ENCODE measurements around the gene KAT7. TPM values are rescaled to one million over a fixed set of nuclear protein-coding genes. Genes with fewer than 3 reads are reported as not detected.

KAT7 gene
- polyA plus RNA-seq, 1 of the 3 experiments (the other 2 are of a cell fraction): 20.2 TPM

DNA sequence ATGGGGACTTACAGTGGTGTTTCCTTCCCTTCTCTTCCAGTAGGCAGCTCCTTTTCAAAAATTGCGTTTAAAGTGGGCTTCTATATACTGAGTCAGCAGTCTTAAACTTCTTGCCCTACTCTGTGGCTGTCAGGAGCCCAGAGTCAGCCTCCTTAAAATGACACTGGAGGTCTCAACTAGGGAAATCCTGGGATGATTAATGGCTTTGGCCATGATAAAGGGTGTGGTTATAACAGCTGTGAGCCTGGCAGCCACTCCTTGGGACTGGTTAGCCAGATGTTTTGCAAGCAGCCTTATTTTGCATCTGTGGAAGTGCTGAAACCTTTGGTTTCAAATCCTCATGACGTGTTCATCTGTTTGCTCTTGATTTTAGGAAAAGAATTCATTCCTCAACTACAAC is 34.3 kb downstream of the KAT7 start:
- H3K4me3 ChIP-seq (ENCODE audit: low read depth in 2 of 2, low read length in 1 of 2): no peak overlapping the region
- TF ChIP-seq SMC3 (IDR thresholded peaks at IDR 0.05; ENCODE audit: low read depth, low read length): no peak
- no peak for TF ChIP-seq MXI1 (IDR thresholded peaks at IDR 0.05; ENCODE audit: low read depth, low read length)
- TF ChIP-seq CHD2 (IDR thresholded peaks at IDR 0.05; ENCODE audit: low read length, partially characterized antibody): no peak
- TF ChIP-seq, protein P1, sequence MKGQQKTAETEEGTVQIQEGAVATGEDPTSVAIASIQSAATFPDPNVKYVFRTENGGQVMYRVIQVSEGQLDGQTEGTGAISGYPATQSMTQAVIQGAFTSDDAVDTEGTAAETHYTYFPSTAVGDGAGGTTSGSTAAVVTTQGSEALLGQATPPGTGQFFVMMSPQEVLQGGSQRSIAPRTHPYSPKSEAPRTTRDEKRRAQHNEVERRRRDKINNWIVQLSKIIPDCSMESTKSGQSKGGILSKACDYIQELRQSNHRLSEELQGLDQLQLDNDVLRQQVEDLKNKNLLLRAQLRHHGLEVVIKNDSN (IDR thresholded peaks at IDR 0.05; ENCODE audit: borderline replicate concordance, low read depth): no peak
- TF ChIP-seq, protein P2, sequence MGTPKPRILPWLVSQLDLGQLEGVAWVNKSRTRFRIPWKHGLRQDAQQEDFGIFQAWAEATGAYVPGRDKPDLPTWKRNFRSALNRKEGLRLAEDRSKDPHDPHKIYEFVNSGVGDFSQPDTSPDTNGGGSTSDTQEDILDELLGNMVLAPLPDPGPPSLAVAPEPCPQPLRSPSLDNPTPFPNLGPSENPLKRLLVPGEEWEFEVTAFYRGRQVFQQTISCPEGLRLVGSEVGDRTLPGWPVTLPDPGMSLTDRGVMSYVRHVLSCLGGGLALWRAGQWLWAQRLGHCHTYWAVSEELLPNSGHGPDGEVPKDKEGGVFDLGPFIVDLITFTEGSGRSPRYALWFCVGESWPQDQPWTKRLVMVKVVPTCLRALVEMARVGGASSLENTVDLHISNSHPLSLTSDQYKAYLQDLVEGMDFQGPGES (IDR thresholded peaks at IDR 0.05; ENCODE audit: low read depth, low read length): no peak
- TF ChIP-seq ELF1 (IDR thresholded peaks at IDR 0.05): no peak
- TF ChIP-seq RXRA (IDR thresholded peaks at IDR 0.05; ENCODE audit: borderline replicate concordance, low read depth): no peak
- TF ChIP-seq, protein P3, sequence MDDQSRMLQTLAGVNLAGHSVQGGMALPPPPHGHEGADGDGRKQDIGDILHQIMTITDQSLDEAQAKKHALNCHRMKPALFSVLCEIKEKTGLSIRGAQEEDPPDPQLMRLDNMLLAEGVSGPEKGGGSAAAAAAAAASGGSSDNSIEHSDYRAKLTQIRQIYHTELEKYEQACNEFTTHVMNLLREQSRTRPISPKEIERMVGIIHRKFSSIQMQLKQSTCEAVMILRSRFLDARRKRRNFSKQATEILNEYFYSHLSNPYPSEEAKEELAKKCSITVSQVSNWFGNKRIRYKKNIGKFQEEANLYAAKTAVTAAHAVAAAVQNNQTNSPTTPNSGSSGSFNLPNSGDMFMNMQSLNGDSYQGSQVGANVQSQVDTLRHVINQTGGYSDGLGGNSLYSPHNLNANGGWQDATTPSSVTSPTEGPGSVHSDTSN (IDR thresholded peaks at IDR 0.05): no peak
- TF ChIP-seq FOSL2 (IDR thresholded peaks at IDR 0.05; ENCODE audit: borderline replicate concordance, low read depth): no peak
- TF ChIP-seq, protein P4, sequence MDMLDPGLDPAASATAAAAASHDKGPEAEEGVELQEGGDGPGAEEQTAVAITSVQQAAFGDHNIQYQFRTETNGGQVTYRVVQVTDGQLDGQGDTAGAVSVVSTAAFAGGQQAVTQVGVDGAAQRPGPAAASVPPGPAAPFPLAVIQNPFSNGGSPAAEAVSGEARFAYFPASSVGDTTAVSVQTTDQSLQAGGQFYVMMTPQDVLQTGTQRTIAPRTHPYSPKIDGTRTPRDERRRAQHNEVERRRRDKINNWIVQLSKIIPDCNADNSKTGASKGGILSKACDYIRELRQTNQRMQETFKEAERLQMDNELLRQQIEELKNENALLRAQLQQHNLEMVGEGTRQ (IDR thresholded peaks at IDR 0.05; ENCODE audit: borderline replicate concordance, low read depth, low read length): no peak
- TF ChIP-seq, protein P5, sequence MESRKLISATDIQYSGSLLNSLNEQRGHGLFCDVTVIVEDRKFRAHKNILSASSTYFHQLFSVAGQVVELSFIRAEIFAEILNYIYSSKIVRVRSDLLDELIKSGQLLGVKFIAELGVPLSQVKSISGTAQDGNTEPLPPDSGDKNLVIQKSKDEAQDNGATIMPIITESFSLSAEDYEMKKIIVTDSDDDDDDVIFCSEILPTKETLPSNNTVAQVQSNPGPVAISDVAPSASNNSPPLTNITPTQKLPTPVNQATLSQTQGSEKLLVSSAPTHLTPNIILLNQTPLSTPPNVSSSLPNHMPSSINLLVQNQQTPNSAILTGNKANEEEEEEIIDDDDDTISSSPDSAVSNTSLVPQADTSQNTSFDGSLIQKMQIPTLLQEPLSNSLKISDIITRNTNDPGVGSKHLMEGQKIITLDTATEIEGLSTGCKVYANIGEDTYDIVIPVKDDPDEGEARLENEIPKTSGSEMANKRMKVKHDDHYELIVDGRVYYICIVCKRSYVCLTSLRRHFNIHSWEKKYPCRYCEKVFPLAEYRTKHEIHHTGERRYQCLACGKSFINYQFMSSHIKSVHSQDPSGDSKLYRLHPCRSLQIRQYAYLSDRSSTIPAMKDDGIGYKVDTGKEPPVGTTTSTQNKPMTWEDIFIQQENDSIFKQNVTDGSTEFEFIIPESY (IDR thresholded peaks at IDR 0.05; ENCODE audit: borderline replicate concordance, low read depth): no peak
- no peak for TF ChIP-seq TEAD4 (IDR thresholded peaks at IDR 0.05; ENCODE audit: borderline replicate concordance, insufficient read depth)
- TF ChIP-seq, protein P6, sequence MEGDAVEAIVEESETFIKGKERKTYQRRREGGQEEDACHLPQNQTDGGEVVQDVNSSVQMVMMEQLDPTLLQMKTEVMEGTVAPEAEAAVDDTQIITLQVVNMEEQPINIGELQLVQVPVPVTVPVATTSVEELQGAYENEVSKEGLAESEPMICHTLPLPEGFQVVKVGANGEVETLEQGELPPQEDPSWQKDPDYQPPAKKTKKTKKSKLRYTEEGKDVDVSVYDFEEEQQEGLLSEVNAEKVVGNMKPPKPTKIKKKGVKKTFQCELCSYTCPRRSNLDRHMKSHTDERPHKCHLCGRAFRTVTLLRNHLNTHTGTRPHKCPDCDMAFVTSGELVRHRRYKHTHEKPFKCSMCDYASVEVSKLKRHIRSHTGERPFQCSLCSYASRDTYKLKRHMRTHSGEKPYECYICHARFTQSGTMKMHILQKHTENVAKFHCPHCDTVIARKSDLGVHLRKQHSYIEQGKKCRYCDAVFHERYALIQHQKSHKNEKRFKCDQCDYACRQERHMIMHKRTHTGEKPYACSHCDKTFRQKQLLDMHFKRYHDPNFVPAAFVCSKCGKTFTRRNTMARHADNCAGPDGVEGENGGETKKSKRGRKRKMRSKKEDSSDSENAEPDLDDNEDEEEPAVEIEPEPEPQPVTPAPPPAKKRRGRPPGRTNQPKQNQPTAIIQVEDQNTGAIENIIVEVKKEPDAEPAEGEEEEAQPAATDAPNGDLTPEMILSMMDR (IDR thresholded peaks at IDR 0.05): no peak
- TF ChIP-seq YY1 (IDR thresholded peaks at IDR 0.05; ENCODE audit: low read depth): no peak
- TF ChIP-seq, protein P7, sequence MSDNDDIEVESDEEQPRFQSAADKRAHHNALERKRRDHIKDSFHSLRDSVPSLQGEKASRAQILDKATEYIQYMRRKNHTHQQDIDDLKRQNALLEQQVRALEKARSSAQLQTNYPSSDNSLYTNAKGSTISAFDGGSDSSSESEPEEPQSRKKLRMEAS (IDR thresholded peaks at IDR 0.05; ENCODE audit: low read depth): no peak
- H3K9me2 ChIP-seq: no peaks in the 10 kb centered on the region
- H3K9ac ChIP-seq: no peak overlapping the region
- H3F3A ChIP-seq (replicated peaks; ENCODE audit: insufficient read depth): no peaks in the 10 kb centered on the region
- no peaks in the 10 kb centered on the region for H3K27me3 ChIP-seq (ENCODE audit: insufficient read depth)
- 0 out of 2 replicates have a peak, but pooled peaks cover 7% of the 10 kb centered on the region for H4K20me1 ChIP-seq (ENCODE audit: insufficient read depth)
- H3K4me2 ChIP-seq: no peak overlapping the region
- ChIA-PET POLR2A (no interaction called here), CTCF (interaction anchor here (0.9 kb wide), 1 partner anchor 167 kb away, joined by 3 read pairs; no protein-coding TSS in a partner anchor)
- H3K79me2 ChIP-seq (ENCODE audit: insufficient read depth): peaks cover 7% of the 10 kb centered on the region; the same call in 1 of the 2 replicates
- H2AFZ ChIP-seq (ENCODE audit: low read depth): no peak overlapping the region
- no peaks in the 10 kb centered on the region for H3K4me1 ChIP-seq (ENCODE audit: control insufficient read depth in 1 of 2, insufficient read depth in 2 of 2, low read depth in 1 of 2, low read length in 1 of 2)
- no peak overlapping the region for H3K27ac ChIP-seq (ENCODE audit: low read depth in 2 of 2, low read length in 1 of 2)
- H3K36me3 ChIP-seq (replicated peaks in 1 of 2; ENCODE audit: control insufficient read depth in 1 of 2, insufficient read depth in 2 of 2, low read length in 1 of 2): peaks cover 85 to 98% of the 10 kb centered on the region in 2 experiments
- WGBS (ENCODE audit: low lambda C conversion rate): 98% methylated on average over 2 of the region's 2 CpGs
- H3K9me3 ChIP-seq: no peaks in the 10 kb centered on the region
- DNase-seq: no peak

All from SK-N-SH (cell line).